ENCODE data around the gene UXS1.

DNA sequence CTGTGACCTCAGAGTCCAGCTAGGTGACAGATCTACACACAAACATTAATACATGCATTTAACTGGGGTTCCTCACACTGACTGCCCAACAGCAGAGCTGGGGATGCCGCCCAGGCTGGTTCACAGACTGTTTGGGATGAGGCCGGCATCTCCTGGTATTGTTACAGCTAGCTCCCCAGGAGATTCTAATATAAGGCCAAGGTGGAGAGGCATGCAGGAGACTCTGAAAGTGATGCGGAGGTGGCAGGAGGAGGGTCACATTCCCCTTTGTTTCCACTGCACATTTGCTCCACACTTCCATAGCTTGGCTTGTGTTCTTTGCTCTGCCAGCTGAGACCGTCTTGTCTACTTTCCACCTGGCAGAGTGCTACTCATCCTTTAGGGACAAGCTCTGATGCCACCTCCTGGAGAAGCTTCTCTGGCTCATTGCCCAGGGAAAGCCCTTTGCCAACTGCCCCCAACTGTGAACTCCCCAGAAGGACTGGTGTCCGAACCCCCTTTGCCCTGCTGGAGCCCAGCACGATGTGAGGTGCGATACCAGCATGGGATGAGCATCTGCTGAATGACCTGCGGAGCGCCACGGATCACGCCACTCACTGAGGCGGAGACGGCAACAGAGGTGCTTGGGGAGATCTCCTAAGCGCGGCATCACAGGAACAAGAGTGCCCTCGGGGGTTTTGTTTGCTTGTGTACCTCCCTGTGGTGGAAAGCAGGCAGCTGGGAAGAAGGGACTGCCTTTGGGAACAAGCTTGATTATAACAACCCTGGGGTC, 88.8 kb downstream of the UXS1 start:
- TF ChIP-seq CTCF (IDR thresholded peaks at IDR 0.05): no peak
- TF ChIP-seq POLR2A (IDR thresholded peaks at IDR 0.05): no peak
